HG03460 (cell line): ENCODE results near the gene TBC1D22A.

Experiments used
- ATAC-seq: cut with Tn5 transposase; IDR thresholded peaks from one replicate; pipeline ENCODE4 v1.9.1; 2021; ENCODE audit not compliant: unreplicated experiment

Gene TBC1D22A

DNA sequence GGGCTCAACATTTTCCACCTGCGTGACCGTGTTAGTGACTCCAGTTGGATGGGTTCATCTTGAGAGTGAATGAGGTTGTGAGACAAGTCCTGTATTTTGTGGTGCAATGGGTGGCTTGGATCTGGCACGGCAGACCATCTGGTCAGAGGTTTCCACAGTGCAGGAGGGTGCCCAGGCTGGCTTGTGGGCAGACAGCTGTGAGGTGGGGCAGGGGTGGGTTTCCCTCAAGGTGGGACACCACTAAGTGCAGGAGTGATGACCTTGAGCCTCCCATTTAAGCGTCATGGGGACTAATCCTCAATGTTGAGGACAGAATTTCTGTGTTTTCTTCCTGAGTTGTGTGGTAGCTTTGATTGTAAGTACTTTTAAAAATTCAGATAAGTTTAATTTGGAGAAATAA lies 220.6 kb downstream of the TBC1D22A start:
- ATAC-seq, result no peak

- ATAC-seq, result no peak
These were observed 222.5 kb downstream of the TBC1D22A start for GRCh38 chr22:46984751-46985506.

- ATAC-seq, result no peak
These were observed 223.0 kb downstream of the TBC1D22A start for GRCh38 chr22:46985507-46985882.

DNA sequence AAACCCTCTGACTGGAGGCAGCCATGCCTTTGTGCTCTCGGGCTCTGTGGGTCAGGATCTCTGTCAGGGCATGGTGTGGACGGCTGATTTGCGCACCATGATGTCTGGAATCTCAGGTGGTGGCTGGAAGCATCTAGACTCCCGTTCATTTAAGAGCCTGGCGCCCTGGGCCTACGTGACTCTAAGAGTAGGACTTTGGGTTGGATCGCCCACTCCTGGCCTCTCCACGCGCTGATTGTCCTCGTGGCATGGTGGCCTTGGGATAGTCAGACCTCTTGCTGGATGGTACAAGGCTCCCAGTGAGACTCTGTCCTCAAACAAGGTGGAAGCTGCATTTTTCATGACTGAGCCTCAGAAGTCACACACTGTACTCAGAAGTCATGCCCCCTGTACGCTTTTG lies 224.3 kb downstream of the TBC1D22A start:
- no peak for ATAC-seq

DNA sequence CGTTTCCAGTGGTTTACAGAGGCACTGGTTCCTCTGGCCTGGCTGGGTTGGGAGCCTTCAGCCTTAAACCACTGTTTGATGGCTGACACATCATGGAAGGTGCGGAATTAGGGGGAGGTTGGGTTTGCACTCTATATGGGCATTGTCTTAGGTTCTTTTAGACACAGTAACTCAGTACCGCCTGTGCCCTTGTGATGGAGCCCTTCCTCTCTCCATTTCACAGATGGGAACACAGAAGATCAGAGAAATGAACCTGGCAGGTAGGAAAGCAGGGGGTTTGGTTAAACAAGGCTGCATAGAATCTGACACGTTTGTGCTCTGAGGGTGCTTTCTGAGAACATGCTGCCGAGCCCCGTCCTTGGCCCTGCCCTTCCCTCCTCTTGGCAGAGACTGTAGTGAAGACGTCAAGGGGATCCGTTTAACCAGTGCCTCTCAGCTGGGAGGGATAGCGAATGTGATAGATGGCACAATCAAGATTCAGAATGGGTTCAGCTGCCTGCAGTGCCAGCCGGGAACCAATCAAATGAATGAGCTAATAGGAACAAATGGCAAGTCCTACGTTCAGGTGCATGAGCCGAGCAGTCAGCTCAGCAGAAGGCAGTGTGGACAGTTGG lies 228.6 kb downstream of the TBC1D22A start:
- no peak for ATAC-seq

DNA sequence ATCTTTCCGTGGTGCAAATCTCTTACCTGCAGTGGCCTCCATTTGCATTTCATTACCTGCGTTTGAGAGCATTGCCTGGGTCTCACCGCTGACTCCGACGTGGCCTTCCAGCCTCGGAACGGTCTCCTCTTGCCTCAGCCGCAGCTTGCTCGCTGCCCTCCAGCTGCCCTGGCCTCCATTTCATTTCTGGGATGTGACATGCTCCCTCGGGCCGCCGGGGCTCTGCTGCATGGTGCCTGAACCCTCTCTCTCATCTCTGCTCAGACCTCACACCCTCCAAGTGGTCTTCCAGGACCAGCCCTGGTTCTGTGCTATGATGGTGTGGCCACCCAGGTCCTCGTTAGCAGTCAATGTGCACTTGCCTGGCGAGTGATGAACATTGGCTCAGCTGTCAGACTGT lies 229.2 kb downstream of the TBC1D22A start:
- no peak for ATAC-seq

- no peak for ATAC-seq
These were observed 229.8 kb downstream of the TBC1D22A start for GRCh38 chr22:46992121-46992731.

- ATAC-seq, result no peak
These were observed 231.2 kb downstream of the TBC1D22A start for GRCh38 chr22:46993633-46994032.

- ATAC-seq, result no peak
These were observed 231.8 kb downstream of the TBC1D22A start for GRCh38 chr22:46994265-46994664.

DNA sequence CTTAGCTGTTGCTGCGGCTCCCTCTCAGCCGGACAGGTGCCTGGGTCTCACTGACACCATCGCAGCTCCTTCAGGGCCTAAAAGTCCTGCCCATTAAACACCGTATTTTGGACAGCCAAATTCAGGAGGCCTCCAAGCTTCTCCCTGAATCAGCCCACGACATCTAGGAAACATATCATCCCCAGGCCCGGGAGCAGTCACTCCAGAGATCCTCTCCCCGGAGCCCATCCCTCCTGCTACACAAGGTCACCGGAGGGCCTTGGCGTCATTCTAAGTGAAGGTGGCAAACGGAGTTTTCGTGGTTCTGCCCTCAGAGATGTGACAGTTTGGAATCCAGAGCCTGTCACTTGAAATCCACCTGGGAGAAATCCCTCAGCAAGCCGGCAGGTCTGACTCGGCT lies 232.5 kb downstream of the TBC1D22A start:
- ATAC-seq, result no peak

- ATAC-seq, result no peak
These were observed 233.3 kb downstream of the TBC1D22A start for GRCh38 chr22:46995501-46996360.

- no peak for ATAC-seq
These were observed 234.3 kb downstream of the TBC1D22A start for GRCh38 chr22:46996595-46997310.

DNA sequence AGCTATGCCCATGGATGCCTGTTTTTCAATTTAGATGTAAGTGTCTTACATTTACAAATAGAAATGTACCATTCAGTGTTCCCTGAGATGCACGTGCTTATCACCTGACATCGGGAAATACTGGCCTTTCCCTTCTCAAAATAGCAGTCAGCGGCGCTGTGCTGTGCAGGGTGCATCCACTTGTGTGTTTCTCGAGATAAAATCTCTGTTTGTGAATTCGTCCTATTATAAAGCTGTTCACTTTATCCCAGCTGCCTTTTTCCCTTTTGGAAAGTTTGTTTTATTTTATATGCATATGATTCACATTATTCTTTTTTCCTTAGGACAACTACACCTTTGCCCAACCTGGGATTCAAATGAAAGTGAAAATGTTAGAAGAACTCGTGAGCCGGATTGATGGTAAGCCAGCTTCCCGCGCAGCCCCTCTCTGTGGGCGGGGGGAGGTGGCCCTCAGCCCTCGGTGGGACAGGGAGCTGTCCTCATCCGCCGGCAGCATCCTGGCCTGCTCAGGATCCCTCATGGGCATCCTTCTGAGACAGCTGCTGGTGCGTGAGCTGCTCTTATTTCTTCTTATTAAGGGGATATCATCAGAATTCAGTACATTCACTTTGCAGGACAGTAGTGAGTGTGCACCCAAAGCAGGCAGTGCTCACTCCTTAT lies 235.0 kb downstream of the TBC1D22A start:
- no peak for ATAC-seq

DNA sequence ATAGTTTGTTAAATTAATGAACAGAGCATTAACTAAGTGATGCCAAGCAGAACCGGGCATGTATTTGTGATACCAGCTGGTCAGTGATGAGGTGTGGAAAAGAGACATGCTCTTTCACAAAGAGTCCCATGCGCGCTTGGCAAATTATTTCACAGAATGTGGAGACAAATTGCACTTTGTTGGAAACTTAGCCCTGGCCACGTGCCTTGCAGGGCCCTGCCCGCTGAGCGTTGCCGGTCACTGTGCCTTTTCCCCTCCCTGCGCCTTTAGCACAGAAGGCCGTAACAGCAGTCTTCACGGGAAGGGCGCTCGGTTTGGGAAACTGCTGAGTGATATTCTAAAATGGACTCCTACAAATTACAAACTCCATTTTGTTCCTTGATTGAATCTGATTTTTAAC lies 235.9 kb downstream of the TBC1D22A start:
- ATAC-seq, result no peak

DNA sequence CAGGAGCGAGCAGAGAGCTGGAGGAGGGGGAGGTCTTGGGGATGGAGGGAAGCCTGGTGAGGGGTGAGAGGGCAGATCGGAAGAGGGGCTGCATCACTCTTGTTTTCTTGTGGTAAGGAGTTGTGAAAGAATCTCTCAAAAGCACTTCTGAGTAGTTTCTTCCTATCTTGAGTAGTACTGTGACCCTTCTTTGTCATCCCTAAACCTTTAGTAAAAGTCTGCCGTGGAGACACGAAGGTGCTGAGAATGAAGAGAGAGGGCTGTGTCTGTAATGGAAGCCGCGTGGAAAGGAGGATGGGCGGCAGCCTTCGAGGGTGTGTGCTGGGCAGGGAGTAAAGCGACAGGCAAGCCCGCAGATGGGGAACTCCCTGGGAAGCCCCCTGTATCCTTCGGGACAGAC lies 237.8 kb downstream of the TBC1D22A start:
- ATAC-seq, result no peak

- no peak for ATAC-seq
These were observed 238.4 kb downstream of the TBC1D22A start for GRCh38 chr22:47000888-47001287.

GRCh38 chr22:47001288-47001687 lies 238.8 kb downstream of the TBC1D22A start:
- ATAC-seq, result no peak

DNA sequence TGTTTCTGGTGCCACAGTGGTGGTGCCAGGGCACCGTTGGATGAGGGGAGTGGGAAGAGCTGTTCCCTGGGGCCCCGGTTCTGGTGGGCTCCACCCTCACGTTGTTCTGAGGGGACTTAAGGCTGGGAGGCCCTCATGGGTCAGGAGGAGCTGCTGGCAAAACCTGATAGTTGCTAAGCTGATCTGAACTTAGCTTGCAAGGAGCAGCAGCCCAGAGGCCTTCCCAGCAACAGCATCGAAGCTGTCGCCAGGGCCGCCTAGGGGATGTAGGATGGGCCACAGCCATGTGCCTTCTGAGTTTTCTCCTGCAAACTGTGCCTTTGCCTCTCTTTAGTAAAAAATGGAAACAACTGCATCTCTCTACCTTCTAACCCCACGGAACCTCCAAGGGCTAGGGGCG lies 240.2 kb downstream of the TBC1D22A start:
- ATAC-seq, result no peak

GRCh38 chr22:47005506-47006408 lies 243.3 kb downstream of the TBC1D22A start:
- ATAC-seq, result no peak
